GM03348 (cell line): ENCODE measurements around the gene OR1N1.
"Not testable (repeated sequence)": the region's sequence is repeated elsewhere in the genome, so short reads cannot be mapped to it uniquely, and the experiment has no call there.

Source experiments
- DNase-seq: peaks from one replicate; pipeline ENCODE4 v3.0.0; 2012; ENCODE audit warnings: low spot score

OR1N1 gene

GRCh38 chr9:122527193-122527592, at the start of gene OR1N1:
OR1N1 (minus strand) TSS chr9:122527293; CDS start chr9:122527293, 0 bp downstream.
- no peak for DNase-seq

GRCh38 chr9:122572456-122572855, 45.4 kb upstream of the OR1N1 start:
- DNase-seq, result peak; percentile 60

- DNase-seq, result no peak
Measured at GRCh38 chr9:122567901-122568300, 40.8 kb upstream of the OR1N1 start.

- no peak for DNase-seq
Measured at GRCh38 chr9:122562134-122562760, 35.2 kb upstream of the OR1N1 start.

- DNase-seq, result no peak
Measured at GRCh38 chr9:122561446-122561845, 34.4 kb upstream of the OR1N1 start.

- DNase-seq, result no peak
Measured at GRCh38 chr9:122552812-122553211, 25.7 kb upstream of the OR1N1 start, which contains the start of gene OR1N2. OR1N2 (plus strand) TSS chr9:122553112; CDS start chr9:122553212, 100 bp downstream.

- DNase-seq, result no peak
Measured at GRCh38 chr9:122551371-122551770, 24.3 kb upstream of the OR1N1 start.

- DNase-seq, result no peak
Measured at GRCh38 chr9:122546196-122546595, 19.1 kb upstream of the OR1N1 start.

GRCh38 chr9:122538757-122539156, 11.7 kb upstream of the OR1N1 start:
- no peak for DNase-seq

GRCh38 chr9:122537066-122537465, 10.0 kb upstream of the OR1N1 start:
- not testable (repeated sequence) for DNase-seq

- DNase-seq, result no peak
Measured at GRCh38 chr9:122536134-122536533, 9.0 kb upstream of the OR1N1 start.

GRCh38 chr9:122531157-122531556, 4.1 kb upstream of the OR1N1 start:
- not testable (repeated sequence) for DNase-seq

- DNase-seq, result no peak
Measured at GRCh38 chr9:122526602-122527001, 491 bp downstream of the OR1N1 start.

- DNase-seq, result no peak
Measured at GRCh38 chr9:122519376-122519775, 7.7 kb downstream of the OR1N1 start.

- DNase-seq, result no peak
Measured at GRCh38 chr9:122518841-122519240, 8.3 kb downstream of the OR1N1 start, which contains the start of gene OR1J4. OR1J4 (plus strand) TSS chr9:122519141; CDS start chr9:122519141, 0 bp downstream.

GRCh38 chr9:122518226-122518625, 8.9 kb downstream of the OR1N1 start:
- DNase-seq, result no peak

GRCh38 chr9:122510502-122510901, 16.6 kb downstream of the OR1N1 start, which contains the start of gene OR1J2:
OR1J2 (plus strand) TSS chr9:122510802; CDS start chr9:122510802, 0 bp downstream.
- DNase-seq, result no peak

- DNase-seq, result no peak
Measured at GRCh38 chr9:122506964-122507363, 20.1 kb downstream of the OR1N1 start.

GRCh38 chr9:122498883-122499288, 28.2 kb downstream of the OR1N1 start:
- DNase-seq, result peak; percentile 56

- DNase-seq, result no peak
Measured at GRCh38 chr9:122479062-122479461, 48.0 kb downstream of the OR1N1 start.

GRCh38 chr9:122477826-122478225, 49.3 kb downstream of the OR1N1 start, which contains the start of gene OR1J1:
OR1J1 (minus strand) TSS chr9:122477926; CDS start chr9:122477926, 0 bp downstream.
- no peak for DNase-seq

GRCh38 chr9:122477346-122477745, 49.7 kb downstream of the OR1N1 start:
- no peak for DNase-seq
